ENCODE data around the gene TPD52L2.
"Not testable (repeated sequence)": the region's sequence is repeated elsewhere in the genome, so short reads cannot be mapped to it uniquely, and the experiment has no call there.

The TPD52L2 gene

GRCh38 chr20:63895202-63895951 lies 30.3 kb downstream of the TPD52L2 start:
- DNase-seq (ENCODE audit: low read depth in 1 of 2, low spot score in 1 of 2) = no peak

GRCh38 chr20:63895952-63896263 lies 30.8 kb downstream of the TPD52L2 start:
- no peak for DNase-seq (ENCODE audit: low read depth in 1 of 2, low spot score in 1 of 2)

GRCh38 chr20:63896264-63897105 lies 31.4 kb downstream of the TPD52L2 start:
- DNase-seq (ENCODE audit: low read depth in 1 of 2, low spot score in 1 of 2) = peak in 1 of 2 donors; percentile 4

- no peak for DNase-seq (ENCODE audit: low read depth in 1 of 2, low spot score in 1 of 2)
Measured at GRCh38 chr20:63897978-63898561, 33.0 kb downstream of the TPD52L2 start.

- DNase-seq (ENCODE audit: low read depth in 1 of 2, low spot score in 1 of 2) = no peak
Measured at GRCh38 chr20:63898882-63899558, 34.0 kb downstream of the TPD52L2 start.

GRCh38 chr20:63900413-63900812 lies 35.3 kb downstream of the TPD52L2 start:
- DNase-seq (ENCODE audit: low read depth in 1 of 2, low spot score in 1 of 2) = no peak

GRCh38 chr20:63903796-63904561 lies 38.9 kb downstream of the TPD52L2 start:
- DNase-seq (ENCODE audit: low read depth in 1 of 2, low spot score in 1 of 2) = no peak

GRCh38 chr20:63908008-63908682 lies 43.1 kb downstream of the TPD52L2 start:
- no peak for DNase-seq (ENCODE audit: low read depth in 1 of 2, low spot score in 1 of 2)

- no peak for DNase-seq (ENCODE audit: low read depth in 1 of 2, low spot score in 1 of 2)
Measured at GRCh38 chr20:63911176-63911575, 46.1 kb downstream of the TPD52L2 start.

GRCh38 chr20:63913768-63914167 lies 48.7 kb downstream of the TPD52L2 start:
- no peak for DNase-seq (ENCODE audit: low read depth in 1 of 2, low spot score in 1 of 2)

- DNase-seq (ENCODE audit: low read depth in 1 of 2, low spot score in 1 of 2) = no peak
Measured at GRCh38 chr20:63915471-63915870, 50.4 kb downstream of the TPD52L2 start.

- not testable (repeated sequence) for DNase-seq (ENCODE audit: low read depth in 1 of 2, low spot score in 1 of 2)
Measured at GRCh38 chr20:63916371-63916939, 51.4 kb downstream of the TPD52L2 start.

GRCh38 chr20:63917811-63918210 lies 52.7 kb downstream of the TPD52L2 start:
- DNase-seq (ENCODE audit: low read depth in 1 of 2, low spot score in 1 of 2) = no peak

GRCh38 chr20:63919130-63919529 lies 54.1 kb downstream of the TPD52L2 start:
- no peak for DNase-seq (ENCODE audit: low read depth in 1 of 2, low spot score in 1 of 2)

- DNase-seq (ENCODE audit: low read depth in 1 of 2, low spot score in 1 of 2) = no peak
Measured at GRCh38 chr20:63920226-63920625, 55.2 kb downstream of the TPD52L2 start.

GRCh38 chr20:63923651-63924050 lies 58.6 kb downstream of the TPD52L2 start:
- no peak for DNase-seq (ENCODE audit: low read depth in 1 of 2, low spot score in 1 of 2)

GRCh38 chr20:63924241-63924640 lies 59.2 kb downstream of the TPD52L2 start:
- DNase-seq (ENCODE audit: low read depth in 1 of 2, low spot score in 1 of 2) = no peak

GRCh38 chr20:63926298-63926697 lies 61.2 kb downstream of the TPD52L2 start:
- no peak for DNase-seq (ENCODE audit: low read depth in 1 of 2, low spot score in 1 of 2)

GRCh38 chr20:63929071-63929470 lies 64.0 kb downstream of the TPD52L2 start:
- DNase-seq (ENCODE audit: low read depth in 1 of 2, low spot score in 1 of 2) = no peak

- DNase-seq (ENCODE audit: low read depth in 1 of 2, low spot score in 1 of 2) = not testable (repeated sequence)
Measured at GRCh38 chr20:63929473-63929883, 64.4 kb downstream of the TPD52L2 start.

All from activated T-helper 1 cell treated with anti-CD3 and anti-CD28 coated beads, Interleukin-2, amount 50 U/mL, for 16 hours (primary cell).